Hepatocyte (in vitro differentiated cells): ENCODE measurements around the gene DGKD. TPM values are rescaled to one million over a fixed set of nuclear protein-coding genes. Genes with fewer than 3 reads are reported as not detected.

Experiments used
- DNase-seq: peaks from one replicate; pipeline ENCODE4 v3.0.0-alpha.2; 2016; ENCODE audit warnings: low spot score
- H2AFZ ChIP-seq: fragments of 200-600 bp; sonication (generic); 2 replicates; pipeline ENCODE4 v1.6.0; 2016; ENCODE audit warnings: antibody characterized with exemption, mild to moderate bottlenecking
- H3K27ac ChIP-seq: fragments of 200-600 bp; sonication (generic); 2 replicates; pipeline ENCODE4 v1.5.1; 2016; ENCODE audit warnings: mild to moderate bottlenecking
- H3K27me3 ChIP-seq: fragments of 200-600 bp; sonication (generic); 2 replicates; pipeline ENCODE4 v1.6.1; 2016
- H3K36me3 ChIP-seq: fragments of 200-600 bp; sonication (generic); replicated peaks from 2 replicates; pipeline ENCODE4 v1.5.1; 2016; ENCODE audit warnings: low read depth; ENCODE audit not compliant: insufficient read depth
- H3K4me1 ChIP-seq: fragments of 200-600 bp; sonication (generic); 2 replicates; pipeline ENCODE4 v1.5.1; 2016; ENCODE audit warnings: mild to moderate bottlenecking, moderate library complexity; ENCODE audit not compliant: insufficient read depth
- H3K4me2 ChIP-seq: fragments of 200-600 bp; sonication (generic); 2 replicates; pipeline ENCODE4 v1.6.0; 2016
- H3K4me3 ChIP-seq: fragments of 200-600 bp; sonication (generic); 2 replicates; pipeline ENCODE4 v1.5.1; 2016; ENCODE audit warnings: mild to moderate bottlenecking
- H3K79me2 ChIP-seq: fragments of 200-600 bp; sonication (generic); 2 replicates; pipeline ENCODE4 v1.6.0; 2017; ENCODE audit warnings: mild to moderate bottlenecking
- H3K9me2 ChIP-seq: fragments of 200-600 bp; sonication (generic); replicated peaks from 2 replicates; pipeline ENCODE4 v1.6.0; 2017; ENCODE audit warnings: mild to moderate bottlenecking; ENCODE audit not compliant: insufficient read depth
- H3K9me3 ChIP-seq: fragments of 200-600 bp; sonication (generic); 2 replicates; pipeline ENCODE4 v1.5.1; 2016; ENCODE audit warnings: low read depth, mild to moderate bottlenecking
- H4K20me1 ChIP-seq: fragments of 200-600 bp; sonication (generic); 2 replicates; pipeline ENCODE4 v1.6.0; 2016; ENCODE audit warnings: mild to moderate bottlenecking; ENCODE audit not compliant: insufficient read depth, poor library complexity, severe bottlenecking
- CTCF ChIP-seq: fragments of 200-600 bp; sonication (generic); IDR thresholded peaks from 2 replicates; pipeline ENCODE4 v1.5.1; 2016; ENCODE audit warnings: antibody characterized with exemption, mild to moderate bottlenecking; ENCODE audit not compliant: poor library complexity
- EZH2 ChIP-seq: fragments of 200-600 bp; sonication (generic); IDR thresholded peaks from 2 replicates; pipeline ENCODE4 v1.6.1; 2016; ENCODE audit warnings: antibody characterized with exemption, mild to moderate bottlenecking, borderline replicate concordance
- EZH2phosphoT487 ChIP-seq: fragments of 200-600 bp; sonication (generic); IDR thresholded peaks from one replicate; pipeline ENCODE4 v1.6.1; 2018; ENCODE audit warnings: antibody characterized with exemption, mild to moderate bottlenecking, low read depth, moderate library complexity; ENCODE audit not compliant: unreplicated experiment, severe bottlenecking
- WGBS: methylation state at CpG from one replicate; pipeline ENCODE4 v1.1.6; 2016; ENCODE audit warnings: low lambda C conversion rate; ENCODE audit errors: missing lambda C conversion rate; 5-methylcytosine and 5-hydroxymethylcytosine counted together
- polyA plus RNA-seq: library from polyadenylated mRNA; unstranded; fragments of >200 nt; fragmentation: Nextera tagmentation; extraction: Ambion mirVana; gene quantifications from 2 replicates; pipeline ENCODE4 v1.2.1, GENCODE V29; 2016
- total RNA-seq: library from RNA; depleted of rRNA; stranded (reverse); fragments of >200 nt; gene quantifications from 2 replicates; pipeline ENCODE4 v1.2.3, GENCODE V29; 2014

Gene DGKD
- total and polyA plus RNA-seq, 2 experiments from 2014 or later, result 14.2 to 14.3 TPM

DNA sequence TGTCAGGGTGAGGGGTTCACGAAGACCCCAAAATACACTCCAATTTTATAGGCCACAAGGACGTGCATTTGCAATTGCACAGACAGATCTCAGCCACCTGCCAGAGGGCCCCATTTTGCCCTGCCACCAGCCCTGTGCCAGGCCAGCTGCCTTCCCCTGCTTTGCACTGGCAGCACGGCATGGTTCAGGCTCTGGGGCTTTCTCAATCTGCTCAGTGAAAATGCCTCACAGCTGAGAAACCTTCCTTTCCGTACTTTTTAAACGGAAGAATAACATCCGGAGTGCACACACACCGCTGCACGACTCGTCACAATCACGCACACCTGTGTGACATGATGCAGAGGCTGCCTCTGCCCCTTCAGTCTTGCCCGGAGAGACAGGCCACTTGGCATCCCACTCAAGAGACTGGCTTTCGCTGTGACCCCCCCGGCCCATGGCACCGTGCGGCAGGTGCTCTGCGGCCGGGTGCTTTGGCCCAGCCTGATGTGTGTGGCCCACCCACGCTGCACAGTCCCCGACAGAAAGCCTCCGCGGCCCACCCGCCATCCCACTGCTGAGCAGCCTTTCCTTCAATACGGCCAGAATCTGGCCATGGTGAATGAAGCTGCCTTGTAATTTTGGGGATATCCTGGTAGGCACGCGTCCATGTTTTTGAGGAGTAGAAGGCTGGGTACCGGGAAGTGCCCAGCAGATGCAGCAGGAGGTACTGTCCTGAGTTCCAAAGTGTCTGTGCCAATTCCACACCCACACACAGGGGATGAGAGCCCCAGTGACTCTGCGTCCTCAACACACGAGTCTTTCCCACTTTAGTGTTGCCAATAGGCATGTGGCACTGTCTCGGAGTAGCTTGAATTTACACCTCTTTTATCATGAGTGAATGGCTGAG lies 123.5 kb downstream of the DGKD start:
- H3K27me3 ChIP-seq, result no peaks in the 10 kb centered on the region
- H3K79me2 ChIP-seq, result no peaks in the 10 kb centered on the region
- no peak for DNase-seq
- H3K36me3 ChIP-seq, result no peaks in the 10 kb centered on the region
- no peaks in the 10 kb centered on the region for H3K4me1 ChIP-seq
- H3K27ac ChIP-seq, result no peak overlapping the region
- WGBS, result 97% methylated on average over 29 of the region's 29 CpGs
- no peak overlapping the region for H2AFZ ChIP-seq
- no peaks in the 10 kb centered on the region for H4K20me1 ChIP-seq
- no peak overlapping the region for H3K4me2 ChIP-seq
- H3K9me3 ChIP-seq, result no peaks in the 10 kb centered on the region
- TF ChIP-seq CTCF (no peak), EZH2phosphoT487 (no peak), EZH2 (no peak)
- no peak overlapping the region for H3K4me3 ChIP-seq
- H3K9me2 ChIP-seq, result no peaks in the 10 kb centered on the region

DNA sequence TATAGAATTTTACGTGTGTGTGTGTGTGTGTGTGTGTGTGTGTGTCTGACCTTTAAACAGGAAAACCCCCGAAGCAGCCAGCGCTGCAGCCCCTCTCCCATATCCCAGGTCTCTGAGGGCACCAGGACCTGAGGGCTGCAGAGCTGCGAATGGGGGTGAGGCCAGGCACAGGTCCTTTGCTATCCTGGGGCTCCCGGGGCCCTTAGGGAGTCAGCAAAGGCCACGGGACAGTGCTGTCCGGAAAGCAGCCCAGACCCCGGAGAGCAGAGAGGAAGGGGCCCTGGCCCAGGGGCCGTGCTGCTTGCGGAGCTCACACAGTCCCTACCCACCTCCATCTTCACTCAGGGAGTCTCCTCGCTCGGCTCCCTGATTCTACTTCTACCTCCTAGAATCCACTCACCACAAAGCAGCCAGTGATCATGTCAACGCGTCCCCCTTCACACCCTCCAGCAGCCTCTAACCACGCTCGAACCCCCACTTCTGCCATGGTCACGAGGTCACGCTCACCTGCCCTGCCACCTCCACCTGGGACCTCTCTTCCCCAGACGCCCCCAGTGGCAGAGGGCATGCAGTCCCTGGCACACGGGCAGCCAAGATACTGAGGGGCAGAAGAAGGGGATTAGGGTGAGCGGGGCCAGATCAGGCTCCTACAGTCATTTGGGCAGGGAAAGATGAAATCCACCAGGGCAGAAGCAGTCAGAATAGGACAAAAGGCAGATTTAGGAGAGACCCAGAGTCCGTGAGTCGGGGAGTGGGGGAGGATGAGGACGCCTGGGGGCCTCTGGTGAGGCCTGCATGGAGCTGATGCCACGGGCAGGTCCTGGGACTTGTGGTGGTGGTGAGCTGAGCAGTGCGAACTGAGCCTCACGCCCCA lies 125.6 kb downstream of the DGKD start:
- H3K4me3 ChIP-seq, result no peak overlapping the region

DNA sequence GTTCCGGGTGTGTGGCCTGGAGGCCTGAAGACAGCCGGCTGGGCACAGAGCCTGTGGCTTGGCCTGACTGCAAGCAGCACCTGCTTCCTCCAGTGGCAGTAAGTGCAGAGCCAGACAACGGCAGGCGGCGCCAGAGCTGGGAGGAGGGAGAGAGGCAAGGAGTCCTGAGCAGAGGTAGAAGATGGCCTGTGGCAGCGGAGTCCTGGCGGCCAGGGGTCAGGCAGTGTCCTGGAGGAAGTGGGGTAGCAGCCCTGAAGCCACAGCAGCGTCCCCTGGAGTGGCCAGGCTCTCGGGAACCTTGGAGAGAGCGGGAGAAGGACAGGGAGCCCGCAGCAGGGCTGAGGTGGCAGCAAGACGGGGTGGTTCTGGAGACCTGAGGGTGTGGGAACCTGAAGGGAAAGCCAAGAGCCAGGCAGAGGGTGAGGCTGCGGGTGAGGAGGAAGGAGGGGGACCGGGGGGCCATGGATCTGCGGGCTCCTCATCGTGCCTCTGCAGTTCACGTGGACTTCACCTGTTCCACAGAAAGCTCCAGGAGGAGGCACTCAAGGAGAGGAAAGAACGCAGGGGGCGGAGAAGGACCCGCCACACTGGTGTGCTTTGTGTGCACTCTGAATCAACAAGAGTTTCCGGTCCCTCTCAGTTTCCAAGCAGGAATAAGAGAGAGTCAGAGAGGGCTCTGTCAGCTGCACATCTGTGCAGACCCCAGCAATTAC lies 126.4 kb downstream of the DGKD start:
- no peak for TF ChIP-seq EZH2
- TF ChIP-seq CTCF, result no peak
- TF ChIP-seq EZH2phosphoT487, result no peak
- Histone ChIP-seq H3K27ac (no peak overlapping the region), H3K9me3 (no peaks in the 10 kb centered on the region), H3K79me2 (no peaks in the 10 kb centered on the region), H3K36me3 (no peaks in the 10 kb centered on the region), H3K9me2 (no peaks in the 10 kb centered on the region), H3K4me1 (no peaks in the 10 kb centered on the region), H3K4me3 (no peak overlapping the region), H4K20me1 (no peaks in the 10 kb centered on the region), H3K4me2 (no peak overlapping the region), H3K27me3 (no peaks in the 10 kb centered on the region), H2AFZ (no peak overlapping the region)
- 90% methylated on average over 19 of the region's 21 CpGs for WGBS
- no peak for DNase-seq

More for the DNA sequence above, 125.6 kb downstream of the DGKD start:
- H3K27me3 ChIP-seq, result no peaks in the 10 kb centered on the region
- H3K4me1 ChIP-seq, result no peaks in the 10 kb centered on the region
- no peak overlapping the region for H2AFZ ChIP-seq
- no peaks in the 10 kb centered on the region for H4K20me1 ChIP-seq
- H3K27ac ChIP-seq, result no peak overlapping the region
- H3K36me3 ChIP-seq, result no peaks in the 10 kb centered on the region
- TF ChIP-seq EZH2phosphoT487, result no peak
- no peak for TF ChIP-seq EZH2
- no peak for TF ChIP-seq CTCF
- H3K79me2 ChIP-seq, result no peaks in the 10 kb centered on the region
- no peak for DNase-seq
- no peaks in the 10 kb centered on the region for H3K9me2 ChIP-seq
- no peaks in the 10 kb centered on the region for H3K9me3 ChIP-seq
- H3K4me2 ChIP-seq, result no peak overlapping the region
- 97% methylated on average over 26 of the region's 27 CpGs for WGBS
